ENCODE data around the gene PCDHGB1. TPM values are rescaled to one million over a fixed set of nuclear protein-coding genes. Genes with fewer than 3 reads are reported as not detected.
"Not testable (repeated sequence)": the region's sequence is repeated elsewhere in the genome, so short reads cannot be mapped to it uniquely, and the experiment has no call there.

The PCDHGB1 gene
- total RNA-seq, 2 donors from 2014 or later, result 0.19 TPM; not detected in 1

- Mint-ChIP-seq H3K4me3 (peak within 1 kb of the TSS; percentile 49 to 58), H3K9me3 (peaks cover 6 to 15% of the 10 kb centered on the region in 2 donors), H3K4me1 (ENCODE audit: low read depth) (peaks cover 12% of the 10 kb centered on the region), H3K36me3 (ENCODE audit: insufficient read depth in 2 of 2) (peaks cover 18 to 23% of the 10 kb centered on the region in 2 donors), H3K27me3 (ENCODE audit: low read depth) (peaks cover 49% of the 10 kb centered on the region), H3K27ac (no peak within 1 kb of the TSS)
- DNase-seq, result peak; percentile 15 to 39
- ATAC-seq (replicated peaks in 1 of 2), result peak; percentile 39 to 48
Measured at GRCh38 chr5:141330299-141331080, 19.4 kb upstream of the PCDHGB1 start, which contains the start of gene PCDHGA1. PCDHGA1 (plus strand) TSS chr5:141330514.

- not testable (repeated sequence) for DNase-seq; ATAC-seq (replicated peaks in 1 of 2); H3K4me1 Mint-ChIP-seq (ENCODE audit: low read depth); H3K27ac Mint-ChIP-seq; H3K4me3 Mint-ChIP-seq
- peaks cover 6 to 19% of the 10 kb centered on the region in 2 donors for H3K9me3 Mint-ChIP-seq
- H3K36me3 Mint-ChIP-seq (ENCODE audit: insufficient read depth in 2 of 2), result peaks cover 18 to 19% of the 10 kb centered on the region in 2 donors
- H3K27me3 Mint-ChIP-seq (ENCODE audit: low read depth), result peaks cover 56% of the 10 kb centered on the region
Measured at GRCh38 chr5:141332571-141332970, 17.3 kb upstream of the PCDHGB1 start.

- Mint-ChIP-seq H3K9me3 (peaks cover 8 to 16% of the 10 kb centered on the region in 2 donors), H3K4me1 (ENCODE audit: low read depth) (no peaks in the 10 kb centered on the region), H3K4me3 (peak within 1 kb of the TSS; percentile 56 to 73), H3K27me3 (ENCODE audit: low read depth) (peaks cover 57% of the 10 kb centered on the region), H3K27ac (no peak within 1 kb of the TSS), H3K36me3 (ENCODE audit: insufficient read depth in 2 of 2) (peaks cover 22 to 29% of the 10 kb centered on the region in 2 donors)
- peak in 1 of 2 donors; percentile 30 for DNase-seq
- peak in 1 of 2 donors; percentile 40 for ATAC-seq (replicated peaks in 1 of 2)
Measured at GRCh38 chr5:141338538-141339306, 11.2 kb upstream of the PCDHGB1 start, which contains the start of gene PCDHGA2. PCDHGA2 (plus strand) TSS chr5:141338760.

- H3K9me3 Mint-ChIP-seq, result peaks cover 8 to 17% of the 10 kb centered on the region in 2 donors
- H3K27me3 Mint-ChIP-seq (ENCODE audit: low read depth), result peaks cover 53% of the 10 kb centered on the region
- H3K4me1 Mint-ChIP-seq (ENCODE audit: low read depth); DNase-seq; ATAC-seq (replicated peaks in 1 of 2); H3K27ac Mint-ChIP-seq; H3K4me3 Mint-ChIP-seq: not testable (repeated sequence)
- H3K36me3 Mint-ChIP-seq (ENCODE audit: insufficient read depth in 2 of 2), result peaks cover 22 to 31% of the 10 kb centered on the region in 2 donors
Measured at GRCh38 chr5:141340781-141341354, 9.0 kb upstream of the PCDHGB1 start.

GRCh38 chr5:141342773-141343172, 7.1 kb upstream of the PCDHGB1 start:
- Mint-ChIP-seq H3K36me3 (ENCODE audit: insufficient read depth in 2 of 2) (peaks cover 23 to 40% of the 10 kb centered on the region in 2 donors), H3K27ac (no peak overlapping the region), H3K27me3 (ENCODE audit: low read depth) (peaks cover 60% of the 10 kb centered on the region), H3K4me3 (no peak overlapping the region), H3K9me3 (peaks cover 9 to 14% of the 10 kb centered on the region in 2 donors), H3K4me1 (ENCODE audit: low read depth) (no peaks in the 10 kb centered on the region)
- DNase-seq, result no peak
- no peak for ATAC-seq (replicated peaks in 1 of 2)

- Mint-ChIP-seq H3K4me1 (ENCODE audit: low read depth) (no peaks in the 10 kb centered on the region), H3K27ac (no peak within 1 kb of the TSS), H3K9me3 (peaks cover 8 to 14% of the 10 kb centered on the region in 2 donors), H3K36me3 (ENCODE audit: insufficient read depth in 2 of 2) (peaks cover 21 to 39% of the 10 kb centered on the region in 2 donors), H3K27me3 (ENCODE audit: low read depth) (peaks cover 55% of the 10 kb centered on the region), H3K4me3 (peak within 1 kb of the TSS; percentile 72 to 78)
- DNase-seq, result peak in 1 of 2 donors; percentile 33
- ATAC-seq (replicated peaks in 1 of 2), result no peak
Measured at GRCh38 chr5:141343242-141343952, 6.5 kb upstream of the PCDHGB1 start, which contains the start of gene PCDHGA3. PCDHGA3 (plus strand) TSS chr5:141343829; CDS start chr5:141344034, 205 bp downstream.

GRCh38 chr5:141343953-141344463, 5.9 kb upstream of the PCDHGB1 start:
- H3K4me3 Mint-ChIP-seq, result peak overlapping the region; percentile 72 to 78
- ATAC-seq (replicated peaks in 1 of 2) (no peak), DNase-seq (no peak)
- peaks cover 19 to 38% of the 10 kb centered on the region in 2 donors for H3K36me3 Mint-ChIP-seq (ENCODE audit: insufficient read depth in 2 of 2)
- H3K9me3 Mint-ChIP-seq, result peaks cover 8 to 12% of the 10 kb centered on the region in 2 donors
- peaks cover 55% of the 10 kb centered on the region for H3K27me3 Mint-ChIP-seq (ENCODE audit: low read depth)
- no peaks in the 10 kb centered on the region for H3K4me1 Mint-ChIP-seq (ENCODE audit: low read depth)
- H3K27ac Mint-ChIP-seq, result no peak overlapping the region

GRCh38 chr5:141345327-141345726, 4.6 kb upstream of the PCDHGB1 start:
- Mint-ChIP-seq H3K9me3 (peaks cover 9 to 12% of the 10 kb centered on the region in 2 donors), H3K27ac (no peak overlapping the region), H3K4me3 (no peak overlapping the region), H3K4me1 (ENCODE audit: low read depth) (peaks cover 6% of the 10 kb centered on the region), H3K27me3 (ENCODE audit: low read depth) (peaks cover 62% of the 10 kb centered on the region), H3K36me3 (ENCODE audit: insufficient read depth in 2 of 2) (peaks cover 18 to 42% of the 10 kb centered on the region in 2 donors)
- DNase-seq (no peak), ATAC-seq (replicated peaks in 1 of 2) (no peak)

GRCh38 chr5:141346017-141346416, 3.9 kb upstream of the PCDHGB1 start:
- not testable (repeated sequence) for H3K4me1 Mint-ChIP-seq (ENCODE audit: low read depth); DNase-seq; ATAC-seq (replicated peaks in 1 of 2); H3K4me3 Mint-ChIP-seq; H3K27ac Mint-ChIP-seq
- Mint-ChIP-seq H3K27me3 (ENCODE audit: low read depth) (peaks cover 67% of the 10 kb centered on the region), H3K9me3 (peaks cover 8 to 10% of the 10 kb centered on the region in 2 donors), H3K36me3 (ENCODE audit: insufficient read depth in 2 of 2) (peaks cover 16 to 39% of the 10 kb centered on the region in 2 donors)

GRCh38 chr5:141351591-141351990, 1.7 kb downstream of the PCDHGB1 start:
- no peak overlapping the region for H3K27ac Mint-ChIP-seq
- peaks cover 17 to 19% of the 10 kb centered on the region in 2 donors for H3K36me3 Mint-ChIP-seq (ENCODE audit: insufficient read depth in 2 of 2)
- H3K4me1 Mint-ChIP-seq (ENCODE audit: low read depth), result peaks cover 6% of the 10 kb centered on the region
- peaks cover 8 to 12% of the 10 kb centered on the region in 2 donors for H3K9me3 Mint-ChIP-seq
- no peak for ATAC-seq (replicated peaks in 1 of 2)
- peaks cover 77% of the 10 kb centered on the region for H3K27me3 Mint-ChIP-seq (ENCODE audit: low read depth)
- no peak for DNase-seq
- H3K4me3 Mint-ChIP-seq, result no peak overlapping the region

GRCh38 chr5:141354900-141355469, 5.1 kb downstream of the PCDHGB1 start, which contains the start of gene PCDHGA4:
PCDHGA4 (plus strand) TSS chr5:141355021; CDS start chr5:141355108, 87 bp downstream.
- H3K4me3 Mint-ChIP-seq, result peak within 1 kb of the TSS; percentile 65 to 73
- no peak within 1 kb of the TSS for H3K27ac Mint-ChIP-seq
- peaks cover 10 to 11% of the 10 kb centered on the region in 2 donors for H3K9me3 Mint-ChIP-seq
- peaks cover 7% of the 10 kb centered on the region for H3K4me1 Mint-ChIP-seq (ENCODE audit: low read depth)
- H3K36me3 Mint-ChIP-seq (ENCODE audit: insufficient read depth in 2 of 2), result peaks cover 14 to 16% of the 10 kb centered on the region in 2 donors
- peaks cover 81% of the 10 kb centered on the region for H3K27me3 Mint-ChIP-seq (ENCODE audit: low read depth)
- DNase-seq, result no peak
- no peak for ATAC-seq (replicated peaks in 1 of 2)
